ENCODE data around the gene CCDC85C.

CCDC85C gene

DNA sequence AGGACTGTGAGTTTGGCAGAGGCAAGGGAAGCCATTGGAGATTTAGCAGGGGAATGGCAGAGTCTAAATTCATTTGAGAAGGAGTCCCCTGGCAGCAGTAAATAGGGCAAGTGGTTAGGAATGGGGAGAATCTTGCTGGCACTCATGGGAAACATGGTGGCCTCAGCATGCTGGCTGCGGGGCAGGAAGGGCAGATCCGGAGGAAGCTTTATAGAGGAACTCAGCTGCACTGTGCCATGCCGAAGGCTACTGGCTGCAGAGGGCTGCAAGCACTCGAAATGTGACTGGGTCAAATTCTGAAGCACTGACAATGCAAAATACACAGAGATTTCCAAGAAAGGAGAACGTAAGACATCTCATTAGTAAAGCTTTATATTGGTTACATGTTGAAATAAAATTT lies 98.9 kb downstream of the CCDC85C start:
- no peak overlapping the region for H3K4me3 ChIP-seq (ENCODE audit: low read length)
- no peak for DNase-seq (ENCODE audit: low read depth)
- TF ChIP-seq, protein P1, sequence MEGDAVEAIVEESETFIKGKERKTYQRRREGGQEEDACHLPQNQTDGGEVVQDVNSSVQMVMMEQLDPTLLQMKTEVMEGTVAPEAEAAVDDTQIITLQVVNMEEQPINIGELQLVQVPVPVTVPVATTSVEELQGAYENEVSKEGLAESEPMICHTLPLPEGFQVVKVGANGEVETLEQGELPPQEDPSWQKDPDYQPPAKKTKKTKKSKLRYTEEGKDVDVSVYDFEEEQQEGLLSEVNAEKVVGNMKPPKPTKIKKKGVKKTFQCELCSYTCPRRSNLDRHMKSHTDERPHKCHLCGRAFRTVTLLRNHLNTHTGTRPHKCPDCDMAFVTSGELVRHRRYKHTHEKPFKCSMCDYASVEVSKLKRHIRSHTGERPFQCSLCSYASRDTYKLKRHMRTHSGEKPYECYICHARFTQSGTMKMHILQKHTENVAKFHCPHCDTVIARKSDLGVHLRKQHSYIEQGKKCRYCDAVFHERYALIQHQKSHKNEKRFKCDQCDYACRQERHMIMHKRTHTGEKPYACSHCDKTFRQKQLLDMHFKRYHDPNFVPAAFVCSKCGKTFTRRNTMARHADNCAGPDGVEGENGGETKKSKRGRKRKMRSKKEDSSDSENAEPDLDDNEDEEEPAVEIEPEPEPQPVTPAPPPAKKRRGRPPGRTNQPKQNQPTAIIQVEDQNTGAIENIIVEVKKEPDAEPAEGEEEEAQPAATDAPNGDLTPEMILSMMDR (conservative IDR thresholded peaks at IDR 0.05; ENCODE audit: low read length), result no peak

DNA sequence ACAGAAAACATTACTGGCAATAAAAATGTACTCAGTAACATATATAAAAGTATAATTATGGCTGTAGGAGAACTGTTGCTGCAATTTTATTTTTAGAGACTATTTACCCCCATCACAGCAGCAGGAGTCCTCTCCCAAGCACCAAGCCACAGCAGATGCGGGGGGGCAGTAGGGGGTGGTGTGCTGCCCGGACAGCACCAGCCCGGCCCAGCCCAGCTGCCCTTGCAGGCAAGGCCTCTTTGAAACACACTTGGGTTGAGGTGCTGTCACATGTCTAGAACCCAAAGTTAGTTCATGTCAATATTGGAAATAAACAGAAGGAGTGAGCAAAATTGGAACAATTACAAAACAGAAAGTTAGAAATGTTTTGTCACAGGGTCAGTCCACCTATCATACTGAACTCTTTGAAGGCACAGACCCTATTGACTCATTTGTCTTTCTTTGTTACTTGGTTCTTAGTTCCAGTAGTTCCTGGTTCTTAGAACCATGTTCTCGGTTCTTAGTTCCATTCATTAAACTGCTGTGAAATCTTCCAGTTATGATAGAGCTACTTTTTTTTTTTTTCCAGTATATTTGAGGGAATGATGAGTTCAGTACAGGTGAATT lies 100.1 kb downstream of the CCDC85C start:
- TF ChIP-seq, protein P1 (conservative IDR thresholded peaks at IDR 0.05; ENCODE audit: low read length), result no peak

DNA sequence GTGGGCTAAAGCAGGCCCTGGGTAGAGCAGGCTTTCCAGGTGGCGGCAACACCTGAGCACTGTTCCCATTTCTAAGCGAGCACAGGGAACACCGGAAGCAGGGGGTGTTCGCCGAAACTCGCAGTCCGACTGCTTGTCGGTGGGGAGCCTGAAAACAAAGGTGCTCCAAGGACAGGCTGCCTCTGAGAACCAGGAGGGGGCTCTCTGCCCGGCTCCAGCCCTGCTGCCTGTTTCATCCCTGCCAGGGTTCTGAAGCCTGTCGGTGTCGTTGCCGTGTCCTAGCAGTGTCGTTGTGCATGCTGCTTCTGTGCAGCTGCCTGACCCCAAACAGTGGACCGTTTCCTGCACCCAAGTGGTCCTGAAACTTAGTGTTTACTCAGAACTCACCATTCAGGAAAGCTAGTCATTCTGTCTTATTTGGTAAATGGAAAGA lies 101.0 kb downstream of the CCDC85C start:
- DNase-seq (ENCODE audit: low read depth), result no peak
- no peak overlapping the region for H3K4me3 ChIP-seq (ENCODE audit: low read length)
- TF ChIP-seq, protein P1 (conservative IDR thresholded peaks at IDR 0.05; ENCODE audit: low read length), result no peak

More for the DNA sequence above, 100.1 kb downstream of the CCDC85C start:
- no peak overlapping the region for H3K4me3 ChIP-seq (ENCODE audit: low read length)
- no peak for DNase-seq (ENCODE audit: low read depth)

DNA sequence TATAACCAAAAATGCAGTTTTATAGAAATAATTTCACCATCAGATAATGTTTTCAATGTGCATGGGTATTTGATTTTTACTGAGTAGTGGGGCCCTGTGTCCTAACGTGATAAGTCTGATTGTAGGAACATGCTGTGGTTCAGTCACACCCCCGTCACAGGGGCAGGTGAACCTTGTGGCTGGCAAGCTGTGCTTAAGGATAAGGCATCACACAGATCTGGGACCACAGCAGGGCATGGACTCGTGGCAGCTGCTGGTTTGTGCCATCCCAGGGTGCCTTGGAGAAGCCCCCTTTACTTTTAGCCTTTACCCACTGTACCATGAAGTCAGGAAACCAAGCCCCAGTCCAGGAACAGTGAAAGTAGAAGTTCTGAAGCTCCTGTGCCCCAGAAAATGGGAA lies 106.1 kb downstream of the CCDC85C start:
- no peak for DNase-seq (ENCODE audit: low read depth)
- H3K4me3 ChIP-seq (ENCODE audit: low read length), result no peak overlapping the region
- TF ChIP-seq, protein P1 (conservative IDR thresholded peaks at IDR 0.05; ENCODE audit: low read length), result no peak

DNA sequence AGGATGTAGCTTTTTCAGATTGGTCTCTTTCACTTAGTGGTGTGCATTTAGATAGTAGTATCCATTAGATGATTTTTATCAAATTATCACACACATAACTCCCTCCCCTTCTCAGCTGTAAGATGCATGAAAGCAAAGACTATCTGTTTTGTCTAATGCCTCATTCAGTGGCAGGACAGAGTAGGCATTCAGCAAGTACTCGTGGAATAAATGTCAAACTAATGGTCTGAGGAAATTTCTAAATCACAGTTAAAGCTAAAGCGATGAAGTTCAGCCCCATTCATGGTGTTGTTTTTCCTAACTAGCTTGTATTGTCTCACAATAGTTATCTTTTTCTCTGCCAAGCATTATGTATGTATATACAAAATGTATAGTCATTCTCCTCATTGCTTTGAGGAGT lies 106.7 kb downstream of the CCDC85C start:
- DNase-seq (ENCODE audit: low read depth), result no peak
- TF ChIP-seq, protein P1 (conservative IDR thresholded peaks at IDR 0.05; ENCODE audit: low read length), result no peak
- no peak overlapping the region for H3K4me3 ChIP-seq (ENCODE audit: low read length)

DNA sequence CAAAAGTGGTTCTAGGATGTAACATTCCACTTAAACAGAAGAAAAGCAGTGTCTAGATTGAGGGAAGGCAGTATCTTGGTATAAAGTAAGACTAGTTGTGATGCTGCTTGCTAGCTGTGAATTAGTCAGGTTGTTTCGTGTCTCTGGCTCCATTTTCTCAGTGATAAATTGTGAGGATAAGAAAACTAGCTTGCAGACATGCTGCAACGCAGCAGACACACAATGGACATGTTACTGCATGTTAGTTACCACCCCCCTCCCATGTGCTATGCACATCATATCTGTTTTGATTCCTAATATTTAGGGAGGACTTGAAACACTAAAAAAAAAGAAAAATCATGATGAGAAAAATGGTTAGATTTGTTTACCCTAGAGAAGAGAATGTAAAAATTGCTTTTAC lies 119.9 kb downstream of the CCDC85C start:
- TF ChIP-seq, protein P1 (conservative IDR thresholded peaks at IDR 0.05; ENCODE audit: low read length), result no peak
- no peak for DNase-seq (ENCODE audit: low read depth)

DNA sequence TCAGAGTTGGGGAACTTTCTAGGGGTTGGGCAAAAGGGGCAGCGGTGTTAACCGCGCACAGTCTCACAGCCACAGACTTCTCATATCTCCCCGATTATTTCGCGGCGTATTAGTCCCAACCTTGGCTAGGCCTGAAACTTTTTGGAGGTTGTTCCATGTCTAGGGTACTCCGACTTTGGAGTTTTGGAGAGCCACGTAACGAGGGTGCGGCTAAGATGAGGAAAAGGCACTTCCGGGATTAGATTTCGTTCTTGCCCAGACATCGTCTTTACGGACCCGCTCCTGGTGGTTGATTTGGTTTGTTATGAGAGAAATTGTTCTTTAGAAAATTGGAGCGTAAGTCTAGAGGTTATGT lies 122.3 kb downstream of the CCDC85C start:
- TF ChIP-seq, protein P1 (conservative IDR thresholded peaks at IDR 0.05; ENCODE audit: low read length), result peak; percentile 8; the same call in 1 of the 2 replicates
- DNase-seq (ENCODE audit: low read depth), result peak; percentile 46
- H3K4me3 ChIP-seq (ENCODE audit: low read length), result peak overlapping the region; percentile 96

More for the DNA sequence above, 119.9 kb downstream of the CCDC85C start:
- no peak overlapping the region for H3K4me3 ChIP-seq (ENCODE audit: low read length)
